Kidney (tissue), 14 donors: ENCODE results near the gene DYNC1H1. TPM values are rescaled to one million over a fixed set of nuclear protein-coding genes. Genes with fewer than 3 reads are reported as not detected.

Source experiments
- DNase-seq, 5 donors: peaks; one replicate each; pipeline ENCODE4 v3.0.0-alpha.2; 2013 to 2020
- FAIRE-seq: peaks from 2 replicates; lab custom pipeline; 2012; peaks lifted over from hg19 to GRCh38; lab: Jason Lieb, UNC
- H3K27ac ChIP-seq, 2 donors: one replicate each; pipeline ENCODE4 v1.7.0; 2013; ENCODE audit warnings: low read depth in 2 of 2, low read length in 2 of 2, inconsistent platforms in 1 of 2
- H3K27me3 ChIP-seq: one replicate; pipeline ENCODE4 v1.7.1; 2013; ENCODE audit warnings: low read length, inconsistent platforms; ENCODE audit not compliant: control insufficient read depth, insufficient read depth
- H3K36me3 ChIP-seq, 3 donors: one replicate each; pipeline versions ENCODE4 v1.7.0 to v1.7.1; 2013; ENCODE audit warnings: low read length in 3 of 3, control low read depth in 1 of 3, inconsistent platforms in 1 of 3; ENCODE audit not compliant: insufficient read depth in 3 of 3, control insufficient read depth in 2 of 3
- H3K4me1 ChIP-seq, 3 donors: one replicate each; pipeline versions ENCODE4 v1.7.0 to v1.7.1; 2013; ENCODE audit warnings: low read length in 3 of 3, inconsistent platforms in 1 of 3, low read depth in 1 of 3; ENCODE audit not compliant: control insufficient read depth in 2 of 3, insufficient read depth in 2 of 3
- H3K4me3 ChIP-seq, 3 donors: one replicate each; pipeline versions ENCODE4 v1.7.0 to v1.8.1; 2013; ENCODE audit warnings: low read length in 3 of 3, control low read depth in 1 of 3, inconsistent platforms in 1 of 3
- H3K9ac ChIP-seq, 3 donors: one replicate each; pipeline versions ENCODE4 v1.7.0 to v1.7.1; 2013; ENCODE audit warnings: low read length in 3 of 3, control low read depth in 1 of 3, inconsistent platforms in 1 of 3
- H3K9me3 ChIP-seq, 3 donors: one replicate each; pipeline versions ENCODE4 v1.7.0 to v1.7.1; 2013; ENCODE audit warnings: low read length in 3 of 3, control low read depth in 1 of 3, inconsistent platforms in 1 of 3; ENCODE audit not compliant: control insufficient read depth in 2 of 3, insufficient read depth in 1 of 3
- CTCF ChIP-seq: IDR thresholded peaks from 3 replicates; pipeline ENCODE4 v1.5.1; 2012; ENCODE audit warnings: mild to moderate bottlenecking, moderate library complexity, borderline replicate concordance; ENCODE audit not compliant: insufficient read depth; ENCODE audit errors: extremely low read depth
- intact Hi-C: fragments of 100-400 bp; cut with DNase I; formaldehyde crosslinking; loops from one replicate; pipeline ENCODE4 v1.11.1; 2022
- polyA plus RNA-seq: library from polyadenylated mRNA; stranded (reverse); fragments of 350-450 nt; fragmentation: Illumina TruSeq; extraction: RNeasy Lipid Tissue Mini Kit (QIAGEN cat#74804); gene quantifications from one replicate; pipeline ENCODE4 v1.2.3, GENCODE V29; 2014; ENCODE audit warnings: low read depth, low replicate concordance; ENCODE audit not compliant: insufficient read depth
- total RNA-seq: library from RNA; stranded (reverse); fragmentation: NEBNext Ultra II Directional; extraction: Animal tissue kit (Norgen Biotek cat#: 25700); gene quantifications from one replicate; pipeline ENCODE4 v1.2.1, GENCODE V29; 2021
- donor health status: control.
- donor health status: control.
- donor health status: control.
- donor health status: control.
- donor health status: control.
- donor health status: DM: yes; HTN: yes; CAD: no.
- donor health status: Normal renal cell carcinoma (clear cell type).

DYNC1H1 gene
- total and polyA plus RNA-seq, 2 donors from 2014 or later = 132 to 390 TPM

GRCh38 chr14:102049258-102050025 lies 85.1 kb downstream of the DYNC1H1 start:
- TF ChIP-seq CTCF = no peak
- intact Hi-C loops = no loop called here
- no peaks in the 10 kb centered on the region for H3K4me1 ChIP-seq
- H3K36me3 ChIP-seq = peaks cover 6 to 35% (median 23%) of the 10 kb centered on the region in 3 donors
- H3K9ac ChIP-seq = no peak overlapping the region
- no peak overlapping the region for H3K4me3 ChIP-seq
- H3K27me3 ChIP-seq = no peaks in the 10 kb centered on the region
- H3K27ac ChIP-seq = no peak overlapping the region
- FAIRE-seq = no peak
- no peaks in the 10 kb centered on the region for H3K9me3 ChIP-seq
- peak in 4 of 5 donors; percentile 43 to 70 (median 46) for DNase-seq

DNA sequence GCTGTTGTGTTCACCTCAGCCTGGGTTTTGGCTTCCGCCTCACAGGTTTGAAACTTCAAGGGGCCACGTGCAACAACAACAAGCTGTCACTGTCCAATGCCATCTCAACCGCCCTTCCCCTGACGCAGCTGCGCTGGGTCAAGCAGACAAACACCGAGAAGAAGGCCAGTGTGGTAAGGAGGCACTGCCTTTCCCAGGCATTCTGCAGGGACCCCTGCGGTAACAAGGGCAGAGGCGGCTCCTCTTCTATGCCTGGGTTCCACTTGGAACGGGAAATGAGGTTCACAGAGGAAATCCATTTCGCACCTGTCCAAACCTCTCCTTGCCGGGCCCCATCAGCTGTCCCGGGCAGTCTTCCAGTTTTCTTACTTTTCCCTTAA lies 85.6 kb downstream of the DYNC1H1 start:
- no peaks in the 10 kb centered on the region for H3K9me3 ChIP-seq
- intact Hi-C loops = no loop called here
- peaks cover 6 to 33% (median 22%) of the 10 kb centered on the region in 3 donors for H3K36me3 ChIP-seq
- no peak for FAIRE-seq
- TF ChIP-seq CTCF = no peak
- no peak for DNase-seq
- H3K4me3 ChIP-seq = no peak overlapping the region
- H3K4me1 ChIP-seq = no peaks in the 10 kb centered on the region
- H3K9ac ChIP-seq = no peak overlapping the region
- H3K27ac ChIP-seq = no peak overlapping the region
- H3K27me3 ChIP-seq = no peaks in the 10 kb centered on the region

DNA sequence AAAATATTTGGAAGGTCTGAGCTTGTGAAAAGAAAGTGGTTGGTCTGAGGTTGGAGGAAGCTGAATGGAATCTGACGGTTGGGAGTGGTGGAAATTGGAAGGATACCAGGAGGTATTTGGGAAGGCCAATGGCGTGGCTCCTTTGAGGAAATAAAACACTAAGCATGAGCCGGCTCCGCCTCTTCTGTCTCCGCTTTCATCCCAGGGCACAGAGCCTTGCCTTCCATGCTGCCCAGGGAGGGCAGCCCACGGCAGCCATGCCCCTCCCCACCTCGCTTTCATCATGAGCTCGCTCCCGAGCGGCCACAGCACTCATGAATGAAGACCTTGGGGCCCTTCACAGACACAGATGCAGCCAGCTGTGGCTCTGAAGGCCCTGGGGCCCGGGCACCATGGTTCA lies 86.3 kb downstream of the DYNC1H1 start:
- Histone ChIP-seq H3K27me3 (no peaks in the 10 kb centered on the region), H3K4me1 (no peaks in the 10 kb centered on the region), H3K9ac (no peak overlapping the region), H3K9me3 (no peaks in the 10 kb centered on the region), H3K27ac (no peak overlapping the region), H3K36me3 (peaks cover 6 to 33% (median 22%) of the 10 kb centered on the region in 3 donors), H3K4me3 (no peak overlapping the region)
- intact Hi-C loops = no loop called here
- TF ChIP-seq CTCF = no peak
- FAIRE-seq (no peak), DNase-seq (peak in 3 of 5 donors; percentile 45 to 57 (median 53))
